Osteocyte (in vitro differentiated cells): ENCODE results near the gene FREY1. TPM values are rescaled to one million over a fixed set of nuclear protein-coding genes. Genes with fewer than 3 reads are reported as not detected.

Experiments
- DNase-seq: peaks from one replicate; pipeline ENCODE4 v3.0.0; 2021; ENCODE audit warnings: mixed read lengths; ENCODE audit not compliant: unreplicated experiment; ENCODE audit errors: extremely low spot score
- H3K27ac Mint-ChIP-seq: one replicate; pipeline ENCODE4 v1.8.0; 2021; ENCODE audit warnings: mild to moderate bottlenecking, mixed read lengths; ENCODE audit not compliant: unreplicated experiment
- H3K27me3 Mint-ChIP-seq: one replicate; pipeline ENCODE4 v1.8.0; 2021; ENCODE audit warnings: mixed read lengths; ENCODE audit not compliant: unreplicated experiment
- H3K36me3 Mint-ChIP-seq: one replicate; pipeline ENCODE4 v1.8.0; 2021; ENCODE audit warnings: mixed read lengths; ENCODE audit not compliant: unreplicated experiment
- H3K4me1 Mint-ChIP-seq: one replicate; pipeline ENCODE4 v1.8.0; 2021; ENCODE audit warnings: mixed read lengths; ENCODE audit not compliant: unreplicated experiment
- H3K4me3 Mint-ChIP-seq: one replicate; pipeline ENCODE4 v1.8.0; 2021; ENCODE audit warnings: mild to moderate bottlenecking, moderate library complexity, mixed read lengths; ENCODE audit not compliant: unreplicated experiment
- H3K9me3 Mint-ChIP-seq: one replicate; pipeline ENCODE4 v1.8.0; 2021; ENCODE audit warnings: mixed read lengths; ENCODE audit not compliant: unreplicated experiment
- total RNA-seq: library from RNA; stranded (reverse); gene quantifications from 2 replicates; pipeline ENCODE4 v1.2.1, GENCODE V29; 2021
- TF ChIP-seq, protein P1 (sequence below): fragments of 200-600 bp; sonication (generic); IDR thresholded peaks from 2 replicates; pipeline ENCODE4 v1.5.0; 2021; ENCODE audit warnings: antibody characterized with exemption, mild to moderate bottlenecking, moderate library complexity

Gene FREY1
- total RNA-seq, 1 donor from 2014 or later = 0.81 TPM

DNA sequence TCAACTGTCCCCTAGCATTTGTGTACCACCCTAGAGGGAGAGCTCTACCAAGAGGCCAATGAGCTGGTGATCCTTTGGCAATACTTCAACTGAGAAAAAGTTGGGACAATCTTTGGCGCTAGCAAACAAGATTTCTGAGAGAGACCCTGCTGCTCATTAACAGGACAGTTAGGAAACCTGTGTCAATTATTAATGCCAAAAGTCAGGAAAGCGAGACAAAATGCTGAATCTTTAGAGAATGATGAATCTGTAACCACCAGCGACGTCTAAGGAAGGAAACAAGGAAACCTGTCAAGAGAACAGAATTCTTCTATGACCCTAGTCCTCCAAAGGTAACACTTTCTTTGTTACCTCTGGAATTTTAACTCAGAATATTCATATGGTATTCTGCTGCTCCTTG, 35.3 kb upstream of the FREY1 start:
- DNase-seq = no peak
- Mint-ChIP-seq H3K27me3 (no peaks in the 10 kb centered on the region), H3K4me1 (no peaks in the 10 kb centered on the region), H3K9me3 (no peaks in the 10 kb centered on the region), H3K4me3 (no peak overlapping the region), H3K36me3 (peaks cover 54% of the 10 kb centered on the region), H3K27ac (no peak overlapping the region)
- TF ChIP-seq, protein P1, sequence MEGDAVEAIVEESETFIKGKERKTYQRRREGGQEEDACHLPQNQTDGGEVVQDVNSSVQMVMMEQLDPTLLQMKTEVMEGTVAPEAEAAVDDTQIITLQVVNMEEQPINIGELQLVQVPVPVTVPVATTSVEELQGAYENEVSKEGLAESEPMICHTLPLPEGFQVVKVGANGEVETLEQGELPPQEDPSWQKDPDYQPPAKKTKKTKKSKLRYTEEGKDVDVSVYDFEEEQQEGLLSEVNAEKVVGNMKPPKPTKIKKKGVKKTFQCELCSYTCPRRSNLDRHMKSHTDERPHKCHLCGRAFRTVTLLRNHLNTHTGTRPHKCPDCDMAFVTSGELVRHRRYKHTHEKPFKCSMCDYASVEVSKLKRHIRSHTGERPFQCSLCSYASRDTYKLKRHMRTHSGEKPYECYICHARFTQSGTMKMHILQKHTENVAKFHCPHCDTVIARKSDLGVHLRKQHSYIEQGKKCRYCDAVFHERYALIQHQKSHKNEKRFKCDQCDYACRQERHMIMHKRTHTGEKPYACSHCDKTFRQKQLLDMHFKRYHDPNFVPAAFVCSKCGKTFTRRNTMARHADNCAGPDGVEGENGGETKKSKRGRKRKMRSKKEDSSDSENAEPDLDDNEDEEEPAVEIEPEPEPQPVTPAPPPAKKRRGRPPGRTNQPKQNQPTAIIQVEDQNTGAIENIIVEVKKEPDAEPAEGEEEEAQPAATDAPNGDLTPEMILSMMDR = no peak

DNA sequence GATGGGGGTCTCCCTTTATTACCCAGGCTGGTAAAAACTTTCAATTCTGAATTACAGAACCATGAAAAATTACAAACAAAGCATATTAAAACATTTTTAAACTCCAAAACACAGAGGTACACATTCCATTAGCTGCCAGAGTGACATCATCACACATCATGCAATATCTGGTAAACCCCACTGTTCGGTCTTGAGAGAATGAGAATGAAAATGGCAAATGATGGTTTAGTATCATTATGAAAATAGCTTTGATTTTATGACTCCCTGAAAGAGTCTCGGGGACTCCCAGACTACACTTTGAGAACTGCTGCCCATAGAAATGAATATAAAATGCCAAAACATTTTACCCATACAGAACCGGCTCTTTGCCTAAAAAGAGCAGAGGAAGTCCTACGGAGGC, 34.2 kb upstream of the FREY1 start:
- Mint-ChIP-seq H3K4me3 (no peak overlapping the region), H3K27me3 (no peaks in the 10 kb centered on the region), H3K9me3 (no peaks in the 10 kb centered on the region), H3K4me1 (no peaks in the 10 kb centered on the region), H3K36me3 (peaks cover 58% of the 10 kb centered on the region), H3K27ac (no peak overlapping the region)
- no peak for DNase-seq
- TF ChIP-seq, protein P1 = no peak

DNA sequence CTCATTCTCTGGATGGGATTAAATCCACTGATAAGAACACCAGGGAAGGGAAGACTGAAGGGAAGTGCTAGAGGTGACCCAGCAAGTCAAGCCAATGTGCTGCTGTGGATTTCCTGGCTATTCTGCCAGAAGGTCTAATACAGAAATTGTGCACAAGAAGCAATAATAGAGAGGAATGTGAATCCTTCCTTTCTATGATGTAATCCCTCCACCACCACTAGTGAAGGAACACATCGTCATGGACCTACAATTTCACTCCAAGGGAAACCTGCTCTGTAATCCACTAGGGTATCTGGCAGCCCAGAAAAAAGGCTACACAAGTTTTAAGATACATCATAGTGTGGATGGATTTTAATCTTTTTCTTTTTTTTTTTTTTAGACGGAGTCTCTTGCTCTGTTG, 32.8 kb upstream of the FREY1 start:
- TF ChIP-seq, protein P1 = no peak
- DNase-seq = no peak

DNA sequence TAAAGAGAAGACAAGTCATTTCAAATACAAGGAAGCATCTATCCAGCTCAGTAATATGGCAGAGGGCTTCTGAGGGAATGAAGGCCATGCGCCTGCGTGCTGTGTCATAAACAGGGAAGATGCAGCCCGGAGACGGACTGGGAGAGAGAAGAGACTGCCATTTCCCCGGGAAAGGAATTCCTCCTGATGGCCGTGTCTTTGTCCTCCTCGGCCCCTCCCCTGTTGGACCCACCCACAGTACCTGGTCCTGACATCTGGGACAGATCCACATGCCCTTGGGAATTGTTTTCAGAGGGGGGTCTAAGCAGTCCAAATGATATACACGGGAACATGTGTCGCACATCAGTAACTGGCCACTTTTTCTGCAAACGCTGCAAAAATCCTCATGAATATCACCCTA, 30.8 kb upstream of the FREY1 start:
- Mint-ChIP-seq H3K27me3 (no peaks in the 10 kb centered on the region), H3K4me3 (no peak overlapping the region), H3K4me1 (no peaks in the 10 kb centered on the region), H3K27ac (no peak overlapping the region), H3K9me3 (no peaks in the 10 kb centered on the region), H3K36me3 (peaks cover 36% of the 10 kb centered on the region)
- no peak for DNase-seq
- TF ChIP-seq, protein P1 = no peak

More for the DNA sequence above, 32.8 kb upstream of the FREY1 start:
- Mint-ChIP-seq H3K27ac (no peak overlapping the region), H3K4me1 (no peaks in the 10 kb centered on the region), H3K4me3 (no peak overlapping the region), H3K9me3 (no peaks in the 10 kb centered on the region), H3K36me3 (peaks cover 46% of the 10 kb centered on the region), H3K27me3 (no peaks in the 10 kb centered on the region)

DNA sequence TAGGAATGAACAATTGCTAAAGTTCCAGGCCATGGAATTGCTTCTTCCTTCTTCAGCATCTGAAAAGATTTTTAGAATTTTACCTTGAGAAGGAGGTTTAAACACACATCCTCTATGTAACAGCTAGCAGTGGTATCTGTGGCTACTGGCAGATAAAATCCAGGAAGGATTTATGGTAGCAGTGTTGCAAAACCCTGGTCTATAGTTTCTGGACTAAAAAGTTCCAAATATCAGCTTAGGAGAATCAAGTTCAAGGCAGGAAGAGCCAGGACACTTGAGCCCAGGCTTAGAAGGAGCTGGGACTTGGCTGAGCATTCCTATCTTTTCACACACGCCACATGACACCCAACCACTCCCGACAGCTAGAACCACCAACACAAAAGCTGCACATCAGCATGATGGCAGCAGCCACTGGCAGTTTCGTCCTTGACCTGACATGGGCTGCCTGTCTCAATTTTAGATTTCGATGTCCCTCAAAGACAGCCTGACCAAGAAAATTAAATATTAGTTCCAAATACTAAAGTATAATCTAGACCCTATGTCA, 29.5 kb upstream of the FREY1 start:
- H3K9me3 Mint-ChIP-seq = no peaks in the 10 kb centered on the region
- TF ChIP-seq, protein P1 = no peak
- H3K27ac Mint-ChIP-seq = no peak overlapping the region
- H3K27me3 Mint-ChIP-seq = no peaks in the 10 kb centered on the region
- no peaks in the 10 kb centered on the region for H3K4me1 Mint-ChIP-seq
- no peak for DNase-seq
- H3K4me3 Mint-ChIP-seq = no peak overlapping the region
- peaks cover 34% of the 10 kb centered on the region for H3K36me3 Mint-ChIP-seq
